Activated B cell treated with CpG ODN at 0.5 μM for 24 hours (primary cell): ENCODE measurements around the gene ARMH1. TPM values are rescaled to one million over a fixed set of nuclear protein-coding genes. Genes with fewer than 3 reads are reported as not detected.

ENCODE experiments used
- ATAC-seq: fragments of 200-7000 bp; cut with Tn5 transposase; one replicate; pipeline ENCODE4 v1.10.0; 2021; ENCODE audit warnings: low read depth, mild to moderate bottlenecking, moderate library complexity
- CTCF ChIA-PET: fragments of 350-600 bp; sonication (Branson Sonifier 250); formaldehyde crosslinking; loops from one replicate; lab custom pipeline; 2021; ENCODE audit warnings: antibody characterized with exemption; lab: Charles Lee
- POLR2A ChIA-PET: fragments of 350-600 bp; sonication (Branson Sonifier 250); formaldehyde crosslinking; loops from one replicate; lab custom pipeline; 2021; ENCODE audit warnings: antibody characterized with exemption; lab: Charles Lee
- DNase-seq: peaks from one replicate; pipeline ENCODE4 v3.0.0; 2022
- H3K27ac Mint-ChIP-seq: one replicate; pipeline ENCODE4 v1.8.0; 2020; ENCODE audit warnings: mixed read lengths
- H3K27me3 Mint-ChIP-seq: one replicate; pipeline ENCODE4 v1.8.0; 2021; ENCODE audit warnings: mixed read lengths
- H3K36me3 Mint-ChIP-seq: one replicate; pipeline ENCODE4 v1.8.0; 2021; ENCODE audit warnings: low read depth, mixed read lengths
- H3K4me1 Mint-ChIP-seq: one replicate; pipeline ENCODE4 v1.8.0; 2021; ENCODE audit warnings: mixed read lengths
- H3K4me3 Mint-ChIP-seq: one replicate; pipeline ENCODE4 v1.8.0; 2020; ENCODE audit warnings: mild to moderate bottlenecking, mixed read lengths
- H3K9me3 Mint-ChIP-seq: one replicate; pipeline ENCODE4 v1.8.0; 2020; ENCODE audit warnings: mixed read lengths
- intact Hi-C: fragments of 100-400 bp; cut with micrococcal nuclease; formaldehyde crosslinking; loops from one replicate; pipeline ENCODE4 v1.15.1; 2024
- total RNA-seq: library from RNA; stranded (reverse); gene quantifications from 2 replicates; pipeline ENCODE4 v1.2.3, GENCODE V29; 2022
- TF ChIP-seq, protein P1 (sequence below): fragments of 200-600 bp; IDR thresholded peaks from one replicate; pipeline ENCODE4 v1.8.0; 2022; ENCODE audit warnings: antibody characterized with exemption, mild to moderate bottlenecking

ARMH1 gene
- total RNA-seq, 1 donor from 2014 or later: 18.1 TPM

DNA sequence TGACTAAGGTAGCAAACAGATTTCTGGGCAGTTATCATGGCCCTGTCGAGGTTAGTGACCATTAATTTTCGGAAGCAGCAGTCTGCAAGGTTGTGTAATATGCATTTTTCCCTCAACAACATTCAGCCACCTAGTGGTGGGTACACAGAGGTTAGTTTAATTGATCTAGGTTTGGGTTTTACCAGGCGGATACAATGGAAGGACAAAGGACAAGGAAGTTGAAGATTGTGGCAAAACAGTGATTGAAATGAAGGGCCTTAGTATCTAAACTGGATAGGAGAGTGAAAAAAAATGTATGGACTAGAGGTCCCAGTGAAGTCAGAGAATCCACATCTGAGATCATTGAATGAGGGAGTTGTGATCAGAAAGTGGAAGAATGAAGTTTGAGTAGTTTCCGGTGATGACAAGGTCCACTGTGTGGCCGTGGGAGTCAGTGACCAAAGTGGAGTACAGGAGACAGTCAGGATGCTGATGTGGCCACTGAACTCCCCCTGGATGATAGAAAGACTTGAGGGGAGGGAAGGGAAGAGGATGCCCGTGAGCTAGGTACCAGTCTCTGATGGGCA lies 2.8 kb downstream of the ARMH1 start:
- TF ChIP-seq, protein P1, sequence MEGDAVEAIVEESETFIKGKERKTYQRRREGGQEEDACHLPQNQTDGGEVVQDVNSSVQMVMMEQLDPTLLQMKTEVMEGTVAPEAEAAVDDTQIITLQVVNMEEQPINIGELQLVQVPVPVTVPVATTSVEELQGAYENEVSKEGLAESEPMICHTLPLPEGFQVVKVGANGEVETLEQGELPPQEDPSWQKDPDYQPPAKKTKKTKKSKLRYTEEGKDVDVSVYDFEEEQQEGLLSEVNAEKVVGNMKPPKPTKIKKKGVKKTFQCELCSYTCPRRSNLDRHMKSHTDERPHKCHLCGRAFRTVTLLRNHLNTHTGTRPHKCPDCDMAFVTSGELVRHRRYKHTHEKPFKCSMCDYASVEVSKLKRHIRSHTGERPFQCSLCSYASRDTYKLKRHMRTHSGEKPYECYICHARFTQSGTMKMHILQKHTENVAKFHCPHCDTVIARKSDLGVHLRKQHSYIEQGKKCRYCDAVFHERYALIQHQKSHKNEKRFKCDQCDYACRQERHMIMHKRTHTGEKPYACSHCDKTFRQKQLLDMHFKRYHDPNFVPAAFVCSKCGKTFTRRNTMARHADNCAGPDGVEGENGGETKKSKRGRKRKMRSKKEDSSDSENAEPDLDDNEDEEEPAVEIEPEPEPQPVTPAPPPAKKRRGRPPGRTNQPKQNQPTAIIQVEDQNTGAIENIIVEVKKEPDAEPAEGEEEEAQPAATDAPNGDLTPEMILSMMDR: no peak
- H3K27ac Mint-ChIP-seq: no peak overlapping the region
- no peak for DNase-seq
- ATAC-seq: no peak
- H3K27me3 Mint-ChIP-seq: no peaks in the 10 kb centered on the region
- H3K4me1 Mint-ChIP-seq: peaks cover 26% of the 10 kb centered on the region
- H3K4me3 Mint-ChIP-seq: no peak overlapping the region
- intact Hi-C loops: no loop called here
- peaks cover 3% of the 10 kb centered on the region for H3K36me3 Mint-ChIP-seq
- H3K9me3 Mint-ChIP-seq: no peaks in the 10 kb centered on the region
- POLR2A ChIA-PET: interaction anchor here (0.6 to 0.9 kb wide), 2 partner anchors 46 to 130 kb away, joined by 3 read pairs; partner anchors contain the start of gene DYNLT4
- CTCF ChIA-PET: no interaction called here

DNA sequence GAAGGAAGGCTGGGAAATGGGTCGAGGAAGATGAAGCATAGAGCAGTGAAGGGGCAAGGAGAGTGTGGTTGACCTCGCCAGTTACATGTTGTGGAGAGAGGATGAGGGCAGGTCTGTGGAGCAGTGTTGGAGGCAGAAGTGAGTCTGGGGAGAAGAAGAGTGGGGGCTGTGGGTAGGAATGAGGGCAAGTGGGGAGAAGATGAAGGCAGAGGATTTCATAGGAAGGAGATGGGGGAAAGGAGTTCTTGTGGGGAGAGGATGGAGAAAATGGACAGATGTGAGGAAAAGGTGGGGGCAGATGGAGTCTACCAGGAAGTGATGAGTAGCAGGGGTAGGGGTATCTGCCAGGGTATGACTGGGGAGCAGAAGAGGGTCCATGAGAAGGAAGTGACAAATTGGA lies 3.6 kb downstream of the ARMH1 start:
- no peak overlapping the region for H3K4me3 Mint-ChIP-seq
- ChIA-PET CTCF (no interaction called here), POLR2A (no interaction called here)
- TF ChIP-seq, protein P1: no peak
- no peak overlapping the region for H3K27ac Mint-ChIP-seq
- H3K36me3 Mint-ChIP-seq: peaks cover 3% of the 10 kb centered on the region
- no peak for ATAC-seq
- DNase-seq: no peak
- H3K4me1 Mint-ChIP-seq: peaks cover 18% of the 10 kb centered on the region
- intact Hi-C loops: no loop called here
- H3K9me3 Mint-ChIP-seq: no peaks in the 10 kb centered on the region
- no peaks in the 10 kb centered on the region for H3K27me3 Mint-ChIP-seq

DNA sequence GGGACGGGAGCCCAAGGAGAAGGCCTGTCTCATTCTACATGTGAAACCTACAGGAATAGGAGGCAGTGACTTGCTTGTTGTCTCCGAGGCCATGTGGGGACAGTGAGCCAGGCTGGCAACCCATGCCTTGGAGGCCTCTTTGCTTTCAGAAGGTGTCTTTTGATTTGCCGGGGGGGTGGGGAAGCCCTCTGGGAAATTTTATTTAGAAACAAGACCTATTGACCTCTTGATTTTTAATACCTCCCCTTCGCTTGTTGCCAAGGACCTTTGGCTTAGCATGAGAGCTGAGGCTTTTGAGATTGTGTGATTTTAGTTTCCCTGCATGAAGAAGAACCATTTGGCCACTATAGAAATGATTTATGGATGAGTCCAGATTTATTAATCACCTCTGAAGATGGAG lies 4.1 kb downstream of the ARMH1 start:
- H3K27ac Mint-ChIP-seq: no peak overlapping the region
- DNase-seq: no peak
- H3K36me3 Mint-ChIP-seq: peaks cover 3% of the 10 kb centered on the region
- no peaks in the 10 kb centered on the region for H3K27me3 Mint-ChIP-seq
- no peak for ATAC-seq
- CTCF ChIA-PET: no interaction called here
- TF ChIP-seq, protein P1: no peak
- intact Hi-C loops: no loop called here
- no peaks in the 10 kb centered on the region for H3K9me3 Mint-ChIP-seq
- POLR2A ChIA-PET: interaction anchor here (1.6 kb wide), 1 partner anchor 43 kb away, joined by 7 read pairs; no protein-coding TSS in a partner anchor
- peaks cover 13% of the 10 kb centered on the region for H3K4me1 Mint-ChIP-seq
- H3K4me3 Mint-ChIP-seq: no peak overlapping the region

DNA sequence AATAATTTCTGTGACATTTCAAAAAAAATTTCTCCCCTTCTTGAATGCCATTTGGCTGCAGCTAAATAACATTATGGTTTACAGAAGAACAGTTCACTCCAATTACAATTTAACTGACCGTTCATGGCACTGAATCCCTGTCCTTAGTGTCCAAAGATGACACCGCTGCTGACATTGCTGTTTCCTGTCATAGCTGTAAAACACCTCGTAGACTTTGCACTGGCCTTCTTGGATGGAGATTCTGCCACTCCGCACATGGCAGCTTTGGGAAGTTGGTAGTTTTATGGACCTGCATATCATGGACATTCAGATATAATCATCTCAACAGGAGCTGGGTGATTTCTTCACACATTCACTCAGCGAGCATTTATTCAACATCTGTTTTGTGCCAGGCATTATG lies 5.0 kb downstream of the ARMH1 start:
- no peak for ATAC-seq
- no peak for DNase-seq
- H3K4me3 Mint-ChIP-seq: no peak overlapping the region
- ChIA-PET POLR2A (interaction anchor here (1.6 kb wide), 1 partner anchor 42 kb away, joined by 7 read pairs; no protein-coding TSS in a partner anchor), CTCF (no interaction called here)
- H3K9me3 Mint-ChIP-seq: no peaks in the 10 kb centered on the region
- no peaks in the 10 kb centered on the region for H3K27me3 Mint-ChIP-seq
- peaks cover under 1% of the 10 kb centered on the region for H3K36me3 Mint-ChIP-seq
- intact Hi-C loops: no loop called here
- H3K4me1 Mint-ChIP-seq: peaks cover 11% of the 10 kb centered on the region
- TF ChIP-seq, protein P1: no peak
- H3K27ac Mint-ChIP-seq: no peak overlapping the region

DNA sequence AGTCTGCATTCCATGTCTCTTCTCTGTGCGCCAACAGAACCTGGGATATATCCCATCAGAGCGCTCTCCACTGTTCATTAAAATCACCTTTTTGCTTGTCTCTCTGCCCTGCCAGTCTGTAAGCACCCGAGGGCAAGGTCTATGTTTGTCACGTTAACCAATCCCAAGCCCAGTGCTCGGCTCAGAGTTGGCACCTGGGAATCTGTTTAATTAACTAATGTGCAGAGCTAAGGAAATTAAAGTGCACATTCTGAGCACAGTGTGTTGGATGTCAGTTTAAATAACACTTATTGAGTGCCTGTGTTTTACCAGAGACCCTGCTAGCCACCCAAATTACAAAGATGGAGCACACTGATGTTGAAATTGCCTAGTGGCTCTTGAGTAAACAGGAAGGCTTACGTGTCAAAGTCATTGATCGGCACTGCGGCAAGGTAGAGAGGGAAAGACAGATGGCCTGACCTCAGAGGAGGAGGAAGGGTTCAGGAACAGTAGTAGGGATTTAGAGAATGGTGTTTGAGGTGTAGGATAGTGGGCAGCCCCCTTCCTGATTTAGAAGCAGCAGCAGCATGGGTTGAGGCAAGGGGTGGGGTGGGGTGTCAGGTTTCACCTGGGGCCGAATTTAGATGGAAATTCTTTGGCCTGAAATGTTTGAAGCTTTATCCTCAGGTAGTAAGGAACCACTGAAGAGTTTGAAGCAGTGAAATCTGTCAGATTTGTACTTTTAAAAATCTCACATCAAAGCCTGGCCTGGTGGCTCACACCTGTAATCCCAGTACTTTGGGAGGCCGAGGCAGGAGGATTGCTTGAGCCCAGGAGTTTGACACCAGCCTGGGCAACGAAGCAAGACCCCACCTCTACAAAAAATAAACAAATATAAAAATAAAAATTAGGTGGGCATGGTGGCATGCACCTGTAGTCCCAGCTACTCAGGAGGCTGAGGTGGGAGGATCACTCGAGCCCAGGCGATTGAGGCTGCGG lies 7.7 kb downstream of the ARMH1 start:
- TF ChIP-seq, protein P1: no peak

More for the DNA sequence above, 7.7 kb downstream of the ARMH1 start:
- Mint-ChIP-seq H3K4me3 (no peak overlapping the region), H3K4me1 (peaks cover 8% of the 10 kb centered on the region), H3K9me3 (no peaks in the 10 kb centered on the region), H3K36me3 (no peaks in the 10 kb centered on the region), H3K27me3 (no peaks in the 10 kb centered on the region), H3K27ac (no peak overlapping the region)
- ChIA-PET POLR2A (no interaction called here), CTCF (no interaction called here)
- no peak for ATAC-seq
- DNase-seq: no peak
- intact Hi-C loops: no loop called here
